HG02973 (cell line): ENCODE results near the gene FTCD.
"Not testable (repeated sequence)": the region's sequence is repeated elsewhere in the genome, so short reads cannot be mapped to it uniquely, and the experiment has no call there.

Experiments
- ATAC-seq: cut with Tn5 transposase; IDR thresholded peaks from one replicate; pipeline ENCODE4 v1.9.1; 2021; ENCODE audit warnings: moderate library complexity; ENCODE audit not compliant: unreplicated experiment

Gene FTCD

GRCh38 chr21:46140352-46141003 lies 14.9 kb downstream of the FTCD start:
- ATAC-seq = not testable (repeated sequence)

DNA sequence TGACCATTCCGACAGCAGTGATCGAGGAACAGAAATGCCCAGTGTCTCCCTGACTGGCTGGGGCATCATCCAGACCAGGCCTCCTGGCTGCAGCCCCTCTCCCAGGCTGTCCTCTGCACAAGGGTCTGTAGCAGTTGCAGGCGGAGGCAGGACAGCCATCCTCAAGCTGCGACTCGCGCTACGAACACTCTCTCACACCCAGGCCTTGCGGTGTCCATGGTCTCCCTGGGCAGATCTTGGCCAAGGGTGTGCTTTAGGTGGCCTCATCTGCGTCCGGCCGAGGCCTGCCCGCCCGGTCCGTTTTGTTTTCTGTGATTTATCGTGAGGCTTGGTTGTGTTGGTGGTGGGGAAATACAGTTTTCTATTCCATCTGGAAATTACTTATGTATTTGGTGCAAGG lies 15.7 kb downstream of the FTCD start:
- no peak for ATAC-seq

DNA sequence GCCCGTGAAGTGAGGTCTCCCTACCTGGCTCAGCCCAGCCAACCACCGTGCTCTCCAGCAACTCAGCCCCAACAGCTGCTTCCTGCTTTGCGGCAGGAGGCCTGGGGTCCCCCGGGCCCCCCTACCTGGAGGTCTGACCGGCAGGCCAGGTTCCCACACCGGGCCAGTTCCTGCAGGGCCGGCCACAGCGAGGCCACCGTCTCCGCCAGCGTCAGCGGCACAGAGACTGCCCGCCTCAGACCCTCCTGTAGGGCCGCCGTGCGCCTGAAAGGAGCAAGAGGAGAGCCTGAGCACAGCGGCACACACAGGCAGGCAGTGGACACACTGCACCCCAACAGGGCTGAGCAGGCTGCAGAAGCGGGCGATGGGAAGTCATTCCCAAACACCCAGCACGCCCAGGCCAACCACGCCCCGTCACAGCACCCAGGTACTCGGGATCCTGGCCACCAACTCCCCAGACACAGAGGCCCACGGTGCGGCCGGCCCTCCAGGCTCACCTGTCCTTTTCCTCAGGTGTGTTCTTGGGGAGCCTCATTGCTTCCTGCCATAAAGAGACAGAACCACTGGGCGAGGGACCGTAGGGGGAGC lies 16.9 kb downstream of the FTCD start:
- ATAC-seq = no peak

DNA sequence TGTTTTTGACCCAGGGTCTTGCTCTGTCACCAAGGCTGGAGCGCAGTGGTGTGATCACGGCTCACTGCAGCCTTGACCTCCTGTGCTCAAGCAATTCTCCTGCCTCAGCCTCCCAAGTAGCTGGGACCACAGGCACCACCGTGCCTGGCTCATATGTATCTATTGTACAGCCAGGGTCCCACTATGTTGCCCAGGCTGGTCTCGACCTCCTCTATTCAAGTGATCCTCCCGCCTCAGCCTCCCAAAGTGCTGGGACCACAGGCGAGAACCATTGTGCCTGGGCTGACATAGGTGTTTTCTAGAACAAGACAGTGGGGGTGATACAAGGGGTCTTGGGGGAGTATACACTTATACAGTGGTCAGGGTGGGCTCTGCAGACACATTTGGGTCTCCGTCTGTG lies 17.5 kb downstream of the FTCD start:
- ATAC-seq = no peak

DNA sequence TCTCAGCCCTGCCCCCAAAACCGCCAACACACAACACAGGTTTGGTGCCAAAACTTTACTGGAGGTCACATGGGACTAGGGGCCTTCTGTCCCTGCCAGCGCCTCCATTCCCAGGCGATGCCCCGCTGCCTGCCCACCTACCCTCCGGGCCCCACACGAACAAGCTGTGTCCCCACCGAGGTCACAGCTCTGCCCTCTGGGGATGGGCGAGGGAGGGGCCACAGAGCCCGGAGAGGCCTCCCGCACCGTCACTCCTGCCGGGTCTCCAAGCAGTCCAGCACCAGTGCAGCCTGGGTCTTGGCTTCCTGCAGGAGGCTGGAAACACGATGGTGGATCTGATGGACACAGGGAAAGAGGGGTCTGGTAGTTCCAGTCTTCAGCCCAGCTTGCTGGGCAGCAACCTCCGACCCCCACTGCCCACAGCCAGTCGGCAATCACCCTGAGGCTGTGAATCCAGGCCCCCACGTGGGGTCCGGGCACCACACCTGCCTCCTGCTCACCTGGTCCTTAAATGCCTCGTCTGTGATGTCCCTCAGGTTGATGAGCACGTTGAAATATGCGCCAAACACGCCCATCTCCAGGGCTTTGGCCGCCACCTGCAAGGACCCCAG lies 18.5 kb downstream of the FTCD start:
- ATAC-seq = no peak

- no peak for ATAC-seq
These were observed 19.5 kb downstream of the FTCD start for GRCh38 chr21:46135782-46136395.

DNA sequence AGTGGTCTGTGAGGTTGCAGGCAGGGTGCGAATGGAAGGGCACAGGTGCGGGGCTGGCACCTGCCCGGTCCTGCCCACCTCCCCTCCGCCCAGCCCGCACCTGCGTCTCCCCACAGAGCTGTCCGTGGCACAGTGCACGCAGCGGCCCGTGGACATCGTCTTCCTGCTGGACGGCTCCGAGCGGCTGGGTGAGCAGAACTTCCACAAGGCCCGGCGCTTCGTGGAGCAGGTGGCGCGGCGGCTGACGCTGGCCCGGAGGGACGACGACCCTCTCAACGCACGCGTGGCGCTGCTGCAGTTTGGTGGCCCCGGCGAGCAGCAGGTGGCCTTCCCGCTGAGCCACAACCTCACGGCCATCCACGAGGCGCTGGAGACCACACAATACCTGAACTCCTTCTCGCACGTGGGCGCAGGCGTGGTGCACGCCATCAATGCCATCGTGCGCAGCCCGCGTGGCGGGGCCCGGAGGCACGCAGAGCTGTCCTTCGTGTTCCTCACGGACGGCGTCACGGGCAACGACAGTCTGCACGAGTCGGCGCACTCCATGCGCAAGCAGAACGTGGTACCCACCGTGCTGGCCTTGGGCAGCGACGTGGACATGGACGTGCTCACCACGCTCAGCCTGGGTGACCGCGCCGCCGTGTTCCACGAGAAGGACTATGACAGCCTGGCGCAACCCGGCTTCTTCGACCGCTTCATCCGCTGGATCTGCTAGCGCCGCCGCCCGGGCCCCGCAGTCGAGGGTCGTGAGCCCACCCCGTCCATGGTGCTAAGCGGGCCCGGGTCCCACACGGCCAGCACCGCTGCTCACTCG lies 23.3 kb downstream of the FTCD start:
- ATAC-seq = no peak

DNA sequence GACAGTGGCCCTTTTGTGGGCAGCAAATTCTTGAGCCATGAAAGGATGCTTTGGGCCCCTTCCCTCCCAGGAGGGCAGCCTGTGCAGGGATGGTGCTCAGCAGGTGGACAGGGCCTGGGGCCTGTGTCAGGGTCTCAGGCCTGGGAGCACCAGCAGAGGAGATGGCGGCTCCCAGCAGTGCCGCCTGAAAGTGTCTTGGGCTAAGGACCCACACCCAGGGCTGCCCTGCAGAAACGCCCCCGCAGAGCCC lies 23.9 kb downstream of the FTCD start:
- no peak for ATAC-seq

DNA sequence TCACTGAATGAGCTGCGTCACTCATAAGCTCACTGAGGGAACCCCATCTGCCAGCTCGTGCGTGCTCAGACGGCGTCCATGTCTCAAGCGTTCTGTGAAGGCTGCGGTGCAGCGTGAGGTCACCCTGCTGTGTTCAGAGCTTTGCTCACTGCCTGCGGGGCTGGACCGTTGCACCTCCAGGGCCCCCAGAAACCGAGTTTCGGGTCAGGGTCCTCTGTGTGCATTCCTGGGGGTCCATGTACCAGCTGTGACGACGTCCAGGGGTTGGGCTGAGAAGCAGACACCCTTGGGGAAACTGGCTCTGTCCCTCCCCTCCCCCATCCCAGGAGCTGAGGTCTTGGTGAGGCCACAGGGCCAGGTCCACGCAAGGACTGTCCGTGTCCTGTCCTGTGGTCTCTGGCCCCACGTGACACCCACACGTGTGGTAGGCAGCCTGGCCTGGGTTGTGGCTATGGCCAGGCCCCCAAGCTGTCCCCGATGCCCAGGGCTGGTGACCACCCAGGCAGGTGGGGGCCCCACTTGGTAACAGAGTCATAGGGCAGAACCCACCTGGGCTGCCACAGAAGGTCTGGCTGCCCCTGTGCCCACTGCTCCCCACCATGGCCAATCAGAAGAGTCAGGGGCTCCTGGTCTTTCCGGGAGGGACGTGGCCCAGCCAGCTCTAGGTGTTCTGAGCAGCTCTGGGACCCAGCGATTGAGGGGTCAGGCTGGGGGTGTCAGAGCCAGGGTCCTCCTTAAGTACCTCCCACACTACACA lies 24.4 kb downstream of the FTCD start:
- ATAC-seq = no peak

- no peak for ATAC-seq
These were observed 25.3 kb downstream of the FTCD start for GRCh38 chr21:46129846-46130651.

GRCh38 chr21:46128933-46129571 lies 26.3 kb downstream of the FTCD start:
- no peak for ATAC-seq

- ATAC-seq = no peak
These were observed 27.1 kb downstream of the FTCD start for GRCh38 chr21:46128106-46128932.

DNA sequence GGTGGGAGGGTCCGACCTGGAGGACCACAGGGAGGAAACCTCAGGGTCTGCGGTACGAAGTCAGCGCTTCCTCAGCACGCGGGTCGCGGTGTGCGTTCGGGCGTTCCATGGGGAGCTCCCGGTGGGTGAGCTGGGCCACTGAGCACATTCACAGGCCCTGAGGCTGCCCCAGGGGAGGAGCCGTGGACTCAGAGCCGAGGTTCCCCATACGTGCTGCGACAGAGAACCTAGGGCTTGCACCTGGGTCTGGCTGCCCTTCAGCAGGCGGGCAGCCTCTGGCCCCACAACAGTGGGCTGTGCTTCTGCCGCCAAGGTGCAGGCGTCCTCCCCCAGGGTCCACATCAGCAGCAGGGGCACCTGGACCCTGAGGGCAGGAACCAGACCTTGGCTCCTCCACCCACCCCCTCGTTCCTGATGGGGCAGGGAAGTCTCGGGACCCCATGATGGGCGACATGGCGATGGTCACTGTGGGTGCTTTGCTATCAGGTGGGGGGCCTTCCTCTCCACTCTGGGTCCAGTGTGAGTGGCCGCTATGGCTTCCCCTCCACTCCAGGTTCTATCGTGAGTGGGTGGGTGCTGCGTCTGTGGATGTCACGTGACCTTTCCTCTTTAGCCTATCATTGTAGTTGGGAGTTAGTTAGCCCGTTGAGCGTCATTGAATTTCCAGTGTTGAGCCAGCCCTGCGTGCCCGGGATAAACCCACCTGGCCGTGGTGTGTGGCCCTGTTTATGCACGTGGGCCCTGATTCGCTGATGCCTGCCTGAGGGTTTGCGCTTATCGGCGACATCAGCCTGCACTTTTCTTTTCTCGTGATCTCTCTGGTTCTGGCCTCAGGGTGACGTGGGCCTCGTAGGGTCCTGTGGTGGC lies 27.9 kb downstream of the FTCD start:
- no peak for ATAC-seq

DNA sequence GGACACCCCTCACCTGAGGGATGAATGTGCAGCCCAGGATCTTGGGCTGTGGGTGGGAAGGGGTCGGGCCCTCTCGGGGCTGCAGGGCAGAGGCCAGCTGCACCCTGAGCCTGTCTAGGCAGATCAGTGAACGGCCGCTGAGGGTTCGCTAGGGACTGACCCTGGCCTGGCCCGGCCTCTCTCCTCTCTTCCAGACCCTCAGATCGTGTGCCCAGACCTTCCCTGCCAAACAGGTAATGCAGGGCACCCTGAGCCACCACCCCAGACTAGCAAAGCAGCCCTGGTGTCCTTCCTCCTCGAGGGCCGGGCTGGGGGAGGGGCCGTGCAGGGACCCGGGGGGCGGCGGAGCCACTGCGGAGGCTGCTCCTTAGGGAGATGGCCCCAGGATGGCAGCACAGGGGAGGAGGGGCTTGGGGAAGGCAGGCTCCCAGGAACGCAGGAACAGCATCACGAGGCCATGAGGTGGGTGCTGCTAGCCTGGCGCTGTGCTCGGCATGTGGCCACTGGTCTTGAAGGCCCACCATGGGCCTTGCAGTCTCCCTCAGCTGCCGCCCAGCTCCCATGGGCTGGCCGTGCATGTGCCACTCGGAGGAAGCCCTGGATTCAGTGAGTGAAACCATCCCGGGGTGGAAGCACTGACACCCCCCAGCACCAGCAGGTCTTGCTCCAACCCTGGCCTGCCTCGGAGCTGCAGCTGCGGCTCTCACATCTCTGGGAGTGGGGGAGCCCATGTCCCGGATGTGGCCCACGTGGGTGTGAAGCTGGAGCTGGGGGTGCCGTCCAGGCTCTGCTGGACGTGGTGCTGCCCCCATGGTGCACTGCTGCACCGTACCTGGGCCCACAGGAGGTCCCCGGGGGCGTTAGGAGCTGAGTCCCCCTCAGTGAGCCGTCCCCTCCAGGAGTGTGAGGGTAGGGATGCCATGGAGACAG lies 28.8 kb downstream of the FTCD start:
- ATAC-seq = no peak

DNA sequence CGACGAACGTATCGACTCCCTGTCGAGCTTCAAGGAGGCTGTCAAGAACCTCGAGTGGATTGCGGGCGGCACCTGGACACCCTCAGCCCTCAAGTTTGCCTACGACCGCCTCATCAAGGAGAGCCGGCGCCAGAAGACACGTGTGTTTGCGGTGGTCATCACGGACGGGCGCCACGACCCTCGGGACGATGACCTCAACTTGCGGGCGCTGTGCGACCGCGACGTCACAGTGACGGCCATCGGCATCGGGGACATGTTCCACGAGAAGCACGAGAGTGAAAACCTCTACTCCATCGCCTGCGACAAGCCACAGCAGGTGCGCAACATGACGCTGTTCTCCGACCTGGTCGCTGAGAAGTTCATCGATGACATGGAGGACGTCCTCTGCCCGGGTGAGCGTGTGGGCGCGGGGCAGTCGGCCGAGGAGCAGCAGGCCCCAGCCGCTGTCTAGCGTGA lies 29.5 kb downstream of the FTCD start:
- no peak for ATAC-seq
